Measurements from ENCODE around the gene INHBC.
A peak's percentile ranks its signal among the peaks of the same experiment; 100 is the strongest.
"Not testable (repeated sequence)": the region's sequence is repeated elsewhere in the genome, so short reads cannot be mapped to it uniquely, and the experiment has no call there.

INHBC gene

DNA sequence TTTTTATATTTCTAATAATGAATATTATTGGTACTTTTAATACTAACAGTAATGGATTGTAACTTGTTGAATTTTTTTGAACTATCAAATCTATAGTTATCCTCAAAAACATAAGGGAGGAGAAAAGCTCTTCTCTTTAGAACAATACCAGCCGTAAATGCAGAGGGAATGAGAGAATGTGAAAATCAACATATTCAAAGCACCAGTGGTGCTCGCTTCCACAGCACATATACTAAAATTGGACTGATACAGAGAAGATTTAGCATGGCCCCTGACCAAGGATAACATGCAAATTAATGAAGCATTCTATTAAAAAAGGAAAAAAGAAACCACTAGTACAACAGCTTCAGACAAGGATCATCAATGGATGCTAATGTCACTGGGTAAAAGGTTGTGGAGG is 19.5 kb upstream of the INHBC start:
- no peaks in the 10 kb centered on the region for H3K27me3 Mint-ChIP-seq (ENCODE audit: low read depth)
- H3K9me3 Mint-ChIP-seq, result no peaks in the 10 kb centered on the region
- peaks cover 2% of the 10 kb centered on the region for H3K4me1 Mint-ChIP-seq (ENCODE audit: low read depth)
- peaks cover 2% of the 10 kb centered on the region for H3K36me3 Mint-ChIP-seq (ENCODE audit: low read depth)
- no peak overlapping the region for H3K27ac Mint-ChIP-seq
- no peak overlapping the region for H3K4me3 Mint-ChIP-seq

DNA sequence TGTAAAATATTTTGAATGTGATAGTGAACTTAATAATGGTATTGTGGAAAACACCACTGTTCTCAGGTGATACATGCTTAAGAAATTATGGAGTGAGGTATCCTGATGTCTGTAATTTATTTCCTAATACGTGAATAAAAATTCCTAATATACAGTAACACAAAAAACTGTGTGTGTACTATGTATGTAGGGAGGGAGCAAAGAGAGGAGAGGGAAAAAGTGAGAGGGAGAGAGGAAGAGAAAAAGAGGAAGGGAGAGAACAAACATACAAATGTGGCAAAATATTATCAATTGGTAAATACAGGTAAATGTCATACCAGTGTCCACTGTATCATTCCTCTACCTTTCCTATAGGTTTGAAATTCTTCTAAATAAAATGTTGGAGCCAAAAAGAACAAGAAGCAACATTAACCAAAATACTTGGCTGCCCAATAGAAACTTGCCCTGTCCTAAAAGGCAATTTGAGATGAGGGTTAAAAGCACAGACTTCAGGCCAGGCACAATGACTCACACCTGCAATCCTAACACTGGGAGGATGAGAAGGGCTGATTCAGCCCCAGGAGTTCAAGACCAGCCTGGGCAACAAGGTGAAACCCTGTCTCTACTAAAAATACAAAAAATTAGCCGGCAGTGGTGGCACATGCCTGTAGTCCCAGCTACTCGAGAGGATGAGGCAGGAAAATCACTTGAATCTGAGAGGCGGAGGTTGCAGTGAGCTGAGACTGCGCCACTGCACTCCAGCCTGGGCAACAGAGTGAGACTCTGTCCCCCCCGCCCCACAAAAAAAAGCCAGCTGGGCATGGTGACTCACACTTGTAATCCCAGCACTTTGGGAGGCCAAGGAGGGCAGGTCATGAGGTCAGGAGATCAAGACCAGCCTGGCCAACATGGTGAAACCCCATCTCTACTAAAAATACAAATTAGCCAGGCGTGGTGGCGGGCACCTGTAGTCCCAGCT is 18.3 kb upstream of the INHBC start:
- Mint-ChIP-seq H3K4me1 (ENCODE audit: low read depth) (peaks cover 2% of the 10 kb centered on the region), H3K9me3 (no peaks in the 10 kb centered on the region), H3K27me3 (ENCODE audit: low read depth) (no peaks in the 10 kb centered on the region), H3K27ac (no peak overlapping the region), H3K36me3 (ENCODE audit: low read depth) (peaks cover 6% of the 10 kb centered on the region), H3K4me3 (no peak overlapping the region)

DNA sequence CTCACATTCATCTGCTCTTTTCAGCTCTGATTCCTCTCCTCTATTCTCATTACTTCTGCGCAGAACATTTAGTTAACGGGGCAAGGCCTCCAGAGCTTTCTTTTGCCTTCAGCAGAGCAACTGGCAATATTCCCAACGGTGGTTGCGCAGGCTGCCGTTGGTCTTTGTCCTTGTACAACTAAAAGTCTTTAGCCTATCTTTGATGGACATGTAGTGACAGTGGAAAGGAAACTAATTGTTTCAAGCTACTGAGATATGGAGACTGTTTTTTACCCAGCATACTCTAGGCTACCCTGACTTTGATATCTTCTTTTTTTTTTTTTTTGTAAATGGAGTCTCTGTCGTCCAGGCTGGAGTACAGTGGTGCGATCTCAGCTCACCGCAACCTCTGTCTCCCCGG is 16.3 kb upstream of the INHBC start:
- Mint-ChIP-seq H3K27ac (no peak overlapping the region), H3K4me1 (ENCODE audit: low read depth) (peaks cover 4% of the 10 kb centered on the region), H3K9me3 (no peaks in the 10 kb centered on the region), H3K27me3 (ENCODE audit: low read depth) (no peaks in the 10 kb centered on the region), H3K36me3 (ENCODE audit: low read depth) (peaks cover 12% of the 10 kb centered on the region), H3K4me3 (no peak overlapping the region)

DNA sequence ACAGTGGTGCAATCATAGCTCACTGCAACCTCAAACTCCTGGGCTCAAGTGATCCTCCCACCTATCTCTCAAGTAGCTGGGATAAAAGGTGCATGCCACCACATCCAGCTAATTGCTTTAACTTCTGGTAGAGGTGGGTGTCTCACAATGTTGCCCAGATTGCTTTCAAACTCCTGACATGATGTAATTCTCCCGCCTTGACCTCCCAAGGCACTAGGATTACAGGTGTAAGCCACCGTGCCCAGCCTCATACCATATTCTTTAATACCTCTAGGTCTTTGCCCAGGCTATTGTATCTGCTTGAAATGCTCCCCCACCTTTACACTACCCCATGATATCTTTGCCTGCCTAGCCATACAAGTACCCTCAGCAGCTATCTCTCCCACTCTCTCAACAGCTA is 15.1 kb upstream of the INHBC start:
- H3K4me3 Mint-ChIP-seq, result no peak overlapping the region
- no peaks in the 10 kb centered on the region for H3K27me3 Mint-ChIP-seq (ENCODE audit: low read depth)
- peaks cover 14% of the 10 kb centered on the region for H3K36me3 Mint-ChIP-seq (ENCODE audit: low read depth)
- no peaks in the 10 kb centered on the region for H3K9me3 Mint-ChIP-seq
- no peak overlapping the region for H3K27ac Mint-ChIP-seq
- H3K4me1 Mint-ChIP-seq (ENCODE audit: low read depth), result peaks cover 4% of the 10 kb centered on the region

DNA sequence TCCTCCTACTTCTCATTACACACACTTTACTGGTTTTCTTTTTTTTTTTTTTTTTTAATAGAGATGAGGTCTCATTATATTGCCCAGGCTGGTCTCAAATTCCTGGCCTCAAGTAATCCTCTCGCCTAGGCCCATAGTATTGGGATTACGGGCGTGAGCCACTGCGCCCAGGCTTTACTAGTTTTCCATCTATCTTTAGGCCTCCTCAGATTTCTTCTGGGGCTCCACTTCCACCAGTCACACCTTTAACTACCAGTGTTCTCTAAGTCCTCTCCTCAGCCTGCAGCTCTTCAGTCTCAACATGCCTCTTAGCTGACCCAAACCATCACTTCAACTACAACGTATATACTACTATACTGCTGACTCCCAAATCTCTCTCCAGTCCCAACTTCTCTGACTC is 14.1 kb upstream of the INHBC start:
- Mint-ChIP-seq H3K4me1 (ENCODE audit: low read depth) (peaks cover 4% of the 10 kb centered on the region), H3K9me3 (no peaks in the 10 kb centered on the region), H3K27ac (no peak overlapping the region), H3K27me3 (ENCODE audit: low read depth) (no peaks in the 10 kb centered on the region), H3K4me3 (no peak overlapping the region), H3K36me3 (ENCODE audit: low read depth) (peaks cover 17% of the 10 kb centered on the region)

DNA sequence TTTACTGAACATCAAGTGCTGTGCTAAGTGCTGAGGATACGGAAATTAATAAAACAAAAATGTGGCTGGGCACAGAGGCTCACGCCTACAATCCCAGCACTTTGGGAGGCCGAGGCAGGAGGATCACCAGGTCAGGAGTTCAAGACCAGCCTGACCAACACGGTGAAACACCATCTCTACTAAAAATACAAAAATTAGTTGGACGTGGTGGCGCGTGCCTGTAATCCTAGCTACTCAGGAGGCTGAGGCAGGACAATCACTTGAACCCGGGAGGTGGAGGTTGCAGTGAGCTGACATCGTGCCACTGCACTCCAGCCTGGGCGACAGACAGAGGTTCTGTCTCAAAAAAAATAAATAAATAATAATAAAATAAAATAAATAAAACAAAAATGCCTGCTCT is 7.6 kb upstream of the INHBC start:
- Mint-ChIP-seq H3K36me3 (ENCODE audit: low read depth) (peaks cover 18% of the 10 kb centered on the region), H3K4me1 (ENCODE audit: low read depth) (peaks cover 27% of the 10 kb centered on the region)
- not testable (repeated sequence) for H3K9me3 Mint-ChIP-seq; H3K27me3 Mint-ChIP-seq (ENCODE audit: low read depth); H3K27ac Mint-ChIP-seq; H3K4me3 Mint-ChIP-seq

DNA sequence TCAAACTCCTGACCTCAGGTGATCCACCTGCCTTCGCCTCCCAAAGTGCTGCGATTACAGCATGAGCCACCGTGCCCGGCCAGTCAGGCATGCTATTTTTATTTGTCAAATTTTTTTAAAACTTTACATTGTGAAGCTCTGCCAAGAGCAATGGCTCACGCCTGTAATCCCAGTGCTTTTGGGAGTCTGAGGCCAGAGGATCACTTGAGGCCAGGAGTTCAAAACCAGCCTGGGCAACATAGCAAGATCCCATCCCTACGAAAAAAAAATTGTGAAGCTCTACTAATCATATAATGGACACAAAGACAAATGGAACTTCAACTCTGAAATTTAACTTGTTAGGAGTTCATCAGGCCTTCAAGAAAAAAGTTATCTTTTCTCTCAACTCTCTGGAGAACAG is 5.6 kb upstream of the INHBC start:
- H3K27ac Mint-ChIP-seq, result peak overlapping the region; percentile 74
- no peaks in the 10 kb centered on the region for H3K9me3 Mint-ChIP-seq
- H3K4me1 Mint-ChIP-seq (ENCODE audit: low read depth), result peaks cover 27% of the 10 kb centered on the region

DNA sequence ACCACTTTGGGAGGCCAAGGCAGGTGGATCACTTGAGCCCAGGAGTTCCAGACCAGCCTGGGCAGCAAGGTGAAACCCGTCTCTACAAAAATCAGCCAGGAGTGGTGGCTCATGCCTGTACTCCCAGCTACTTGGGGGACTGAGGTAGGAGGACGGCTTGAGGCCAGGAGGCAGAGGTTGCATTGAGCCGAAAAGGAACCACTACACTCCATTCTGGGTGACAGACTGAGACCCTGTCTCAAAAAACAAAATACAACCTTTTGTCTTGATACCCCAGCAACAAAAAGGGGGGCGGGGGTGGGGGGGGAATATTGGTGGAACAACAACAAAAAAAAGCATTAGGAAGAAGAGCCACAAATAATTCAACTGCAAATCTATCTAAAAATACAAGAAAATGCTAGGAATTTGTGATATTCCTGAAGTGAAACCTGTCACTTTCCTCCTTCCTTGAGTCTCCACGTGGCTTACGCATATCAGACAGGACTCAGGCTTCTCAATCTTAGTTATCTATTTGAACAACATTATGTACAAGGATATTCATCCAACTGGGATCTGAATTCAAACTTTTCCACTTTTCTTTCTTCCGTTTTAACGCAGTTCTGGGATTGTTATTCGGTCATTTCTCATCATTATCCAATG is 5.0 kb upstream of the INHBC start:
- Mint-ChIP-seq H3K4me3 (peak overlapping the region; percentile 94), H3K9me3 (no peaks in the 10 kb centered on the region), H3K27ac (peak overlapping the region; percentile 99), H3K4me1 (ENCODE audit: low read depth) (peaks cover 27% of the 10 kb centered on the region), H3K36me3 (ENCODE audit: low read depth) (peaks cover 6% of the 10 kb centered on the region), H3K27me3 (ENCODE audit: low read depth) (no peaks in the 10 kb centered on the region)

More for the DNA sequence above, 5.6 kb upstream of the INHBC start:
- no peaks in the 10 kb centered on the region for H3K27me3 Mint-ChIP-seq (ENCODE audit: low read depth)
- peaks cover 10% of the 10 kb centered on the region for H3K36me3 Mint-ChIP-seq (ENCODE audit: low read depth)
- H3K4me3 Mint-ChIP-seq, result peak overlapping the region; percentile 94

DNA sequence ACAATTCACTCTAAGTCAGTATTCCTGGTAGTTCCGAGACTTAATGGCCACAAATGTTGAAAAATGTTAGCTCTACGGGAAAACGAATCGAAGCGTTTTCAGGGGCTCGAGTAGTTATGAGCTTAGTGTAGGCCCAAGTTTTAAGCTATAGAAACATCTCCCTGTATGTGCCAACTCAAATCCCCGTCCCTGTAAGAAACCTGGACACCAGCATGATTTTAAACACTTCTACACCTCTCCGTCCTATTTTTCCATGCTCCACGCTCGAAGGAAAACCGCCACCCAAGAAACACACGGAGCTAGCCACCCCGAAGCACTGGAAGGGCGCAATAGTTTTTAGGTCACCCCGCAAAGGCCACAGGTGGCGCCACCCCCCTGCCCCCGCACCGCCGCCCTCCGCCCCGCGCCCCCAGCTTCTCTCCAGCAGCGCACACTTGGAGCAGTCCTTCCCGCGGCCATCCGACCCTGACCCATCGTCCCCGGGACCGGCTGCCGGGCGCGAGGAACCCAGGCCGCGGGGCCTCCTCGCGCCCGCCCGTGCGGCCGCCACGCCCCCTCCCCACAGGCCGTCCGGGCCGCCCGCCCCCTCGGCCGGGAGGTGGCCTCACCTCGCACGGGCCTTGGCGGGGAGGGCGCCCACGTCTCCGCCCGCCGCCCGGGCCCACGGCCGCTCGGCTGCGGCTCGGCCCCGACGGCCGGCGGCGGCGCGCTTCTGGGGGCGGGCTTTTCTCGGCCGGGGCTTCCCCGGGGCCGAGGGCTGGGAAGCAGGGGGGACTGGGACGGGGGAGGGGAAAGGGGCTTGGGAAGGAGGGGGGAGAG is 4.3 kb upstream of the INHBC start:
- Mint-ChIP-seq H3K27me3 (ENCODE audit: low read depth) (no peaks in the 10 kb centered on the region), H3K4me3 (peak overlapping the region; percentile 94), H3K36me3 (ENCODE audit: low read depth) (peaks cover 5% of the 10 kb centered on the region), H3K4me1 (ENCODE audit: low read depth) (peaks cover 28% of the 10 kb centered on the region), H3K9me3 (no peaks in the 10 kb centered on the region), H3K27ac (peak overlapping the region; percentile 99)

DNA sequence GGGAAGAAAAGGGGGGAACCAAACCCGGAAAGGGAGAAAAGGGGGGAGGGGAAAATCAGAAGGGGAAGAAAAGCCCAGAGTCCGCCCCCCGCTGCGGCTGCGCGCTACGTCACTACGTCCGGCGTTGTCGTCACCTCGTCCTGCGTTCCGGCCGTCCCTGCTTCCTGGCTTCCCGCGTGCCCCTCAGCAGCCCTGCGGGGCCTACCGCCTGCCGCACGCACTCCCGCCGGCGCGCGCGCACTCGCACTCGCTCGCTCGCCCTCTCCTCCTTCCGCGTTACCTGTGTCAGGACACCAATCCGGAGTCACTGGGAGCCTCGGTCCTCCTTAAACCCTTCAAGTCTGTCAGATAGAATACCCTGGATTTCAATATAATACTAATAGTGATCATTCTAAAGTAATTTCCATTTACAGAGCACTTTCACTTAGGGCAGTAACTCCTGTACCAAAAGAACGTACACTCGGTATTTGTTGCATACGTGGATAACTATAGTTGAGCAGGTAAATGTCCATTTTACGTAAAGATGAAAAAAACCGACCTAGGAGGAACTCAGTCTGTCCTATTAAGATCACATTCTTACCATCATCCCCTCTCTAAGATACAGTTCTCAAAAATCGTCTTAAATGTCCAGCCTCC is 3.5 kb upstream of the INHBC start, which contains the start of gene R3HDM2:
R3HDM2 (minus strand) TSS at position 113 of the 636 bp plus-strand sequence. CDS start 120,615 bp downstream, outside the sequence.
- H3K27ac Mint-ChIP-seq, result peak within 1 kb of the TSS; percentile 99
- peak within 1 kb of the TSS; percentile 94 for H3K4me3 Mint-ChIP-seq
- peaks cover 30% of the 10 kb centered on the region for H3K4me1 Mint-ChIP-seq (ENCODE audit: low read depth)
- no peaks in the 10 kb centered on the region for H3K9me3 Mint-ChIP-seq
- peaks cover 5% of the 10 kb centered on the region for H3K36me3 Mint-ChIP-seq (ENCODE audit: low read depth)
- no peaks in the 10 kb centered on the region for H3K27me3 Mint-ChIP-seq (ENCODE audit: low read depth)

DNA sequence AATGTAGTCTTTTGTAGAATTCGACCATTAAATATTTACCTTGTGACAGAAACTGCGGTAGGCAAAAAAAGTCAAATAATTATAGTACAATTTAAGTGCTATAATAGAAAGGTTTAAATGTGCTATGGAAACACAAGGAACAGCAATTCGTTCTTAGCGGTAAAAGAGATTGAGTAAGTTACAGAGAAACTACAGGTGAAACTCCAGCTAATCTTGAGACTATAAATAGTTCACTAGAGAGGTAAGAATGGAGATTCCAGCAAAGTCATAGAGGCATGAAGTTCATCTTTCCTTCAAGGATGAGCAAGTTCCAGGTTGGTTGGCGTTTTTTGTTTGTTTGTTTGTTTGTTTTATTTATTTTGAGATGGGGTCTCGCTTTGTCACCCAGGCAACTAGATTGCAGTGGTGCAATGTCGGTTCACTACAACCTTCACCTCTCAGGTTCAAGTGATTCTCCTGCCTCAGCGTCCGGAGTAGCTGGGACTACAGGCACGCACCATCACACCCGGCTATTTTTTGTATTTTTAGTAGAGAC is 2.9 kb upstream of the INHBC start:
- peaks cover 3% of the 10 kb centered on the region for H3K36me3 Mint-ChIP-seq (ENCODE audit: low read depth)
- H3K4me3 Mint-ChIP-seq, result peak overlapping the region; percentile 86
- no peaks in the 10 kb centered on the region for H3K9me3 Mint-ChIP-seq
- peaks cover 25% of the 10 kb centered on the region for H3K4me1 Mint-ChIP-seq (ENCODE audit: low read depth)
- peak overlapping the region; percentile 97 for H3K27ac Mint-ChIP-seq
- H3K27me3 Mint-ChIP-seq (ENCODE audit: low read depth), result no peaks in the 10 kb centered on the region

DNA sequence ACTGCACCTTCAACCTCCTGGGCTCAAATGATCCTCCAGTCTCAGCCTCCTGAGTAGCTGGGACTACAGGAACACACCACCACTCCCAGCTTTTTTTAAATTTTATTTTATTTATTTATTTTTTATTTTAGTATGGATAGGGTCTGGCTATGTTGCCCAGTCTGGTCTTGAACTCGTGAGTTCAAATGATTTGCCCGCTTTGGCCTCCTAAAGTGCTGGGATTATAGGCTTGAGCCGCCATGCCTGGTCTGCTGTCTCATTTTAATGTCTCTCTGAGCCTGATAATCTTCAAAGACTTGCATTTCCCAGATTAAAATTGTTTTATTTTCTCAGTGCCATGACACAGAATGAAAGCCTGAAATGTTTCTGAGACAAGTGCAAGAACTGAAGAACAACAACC is 1.2 kb upstream of the INHBC start:
- peaks cover under 1% of the 10 kb centered on the region for H3K27me3 Mint-ChIP-seq (ENCODE audit: low read depth)
- H3K4me1 Mint-ChIP-seq (ENCODE audit: low read depth), result peaks cover 22% of the 10 kb centered on the region
- no peak overlapping the region for H3K4me3 Mint-ChIP-seq
- no peak overlapping the region for H3K27ac Mint-ChIP-seq
- H3K36me3 Mint-ChIP-seq (ENCODE audit: low read depth), result peaks cover 3% of the 10 kb centered on the region
- H3K9me3 Mint-ChIP-seq, result no peaks in the 10 kb centered on the region

DNA sequence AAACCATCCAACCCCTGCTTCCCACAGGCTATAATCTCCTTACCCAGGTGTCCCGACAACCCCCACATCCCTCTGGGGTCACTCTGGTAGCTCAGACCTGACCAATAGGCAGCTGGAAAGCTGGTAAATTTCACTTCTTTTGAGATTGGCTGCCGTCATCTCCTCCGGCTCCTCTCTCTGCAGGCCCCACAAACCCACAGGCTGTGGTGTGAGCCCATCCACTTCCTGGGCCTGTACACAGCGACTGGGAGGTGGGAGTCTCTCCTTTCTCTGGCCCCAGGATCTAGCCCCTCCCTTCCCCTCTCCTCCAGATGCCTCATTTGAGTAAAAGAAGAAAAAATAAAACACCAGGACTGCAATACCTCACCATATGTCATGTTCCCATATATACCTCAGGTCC is 709 bp downstream of the INHBC start:
- H3K36me3 Mint-ChIP-seq (ENCODE audit: low read depth), result no peaks in the 10 kb centered on the region
- no peak overlapping the region for H3K4me3 Mint-ChIP-seq
- peaks cover 6% of the 10 kb centered on the region for H3K27me3 Mint-ChIP-seq (ENCODE audit: low read depth)
- H3K27ac Mint-ChIP-seq, result peak overlapping the region; percentile 60
- peaks cover 14% of the 10 kb centered on the region for H3K4me1 Mint-ChIP-seq (ENCODE audit: low read depth)
- H3K9me3 Mint-ChIP-seq, result no peaks in the 10 kb centered on the region

DNA sequence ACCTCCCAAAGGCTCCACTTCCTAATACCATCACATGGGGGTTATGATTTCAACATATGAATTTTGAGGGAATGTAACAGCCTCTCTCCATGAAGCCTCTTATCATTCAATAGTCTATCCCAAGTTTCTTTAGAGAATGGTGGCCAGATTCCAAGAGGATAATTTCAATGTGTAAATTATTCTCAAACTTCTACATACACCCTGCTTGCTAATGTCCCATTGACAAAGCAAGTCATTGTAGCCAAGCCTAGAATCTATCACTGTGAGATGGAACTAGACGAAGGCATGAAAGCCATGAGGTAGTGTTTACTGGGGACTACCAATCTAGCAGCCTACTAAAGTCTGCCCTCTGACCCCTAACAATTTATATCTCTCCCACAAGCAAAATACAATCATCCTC is 3.8 kb downstream of the INHBC start:
- H3K4me1 Mint-ChIP-seq (ENCODE audit: low read depth), result peaks cover 4% of the 10 kb centered on the region
- H3K27ac Mint-ChIP-seq, result no peak overlapping the region
- peaks cover 17% of the 10 kb centered on the region for H3K27me3 Mint-ChIP-seq (ENCODE audit: low read depth)
- H3K4me3 Mint-ChIP-seq, result no peak overlapping the region
- peaks cover 10% of the 10 kb centered on the region for H3K9me3 Mint-ChIP-seq
- H3K36me3 Mint-ChIP-seq (ENCODE audit: low read depth), result peaks cover 3% of the 10 kb centered on the region

Data from T-helper 1 cell treated with Interleukin-12 subunit alpha and Interleukin-12 subunit beta and Interleukin-4 antibody, amounts not matched to agents 30 μg/mL and 1 μg/mL, for 36 hours (primary cell).